Testis (tissue), 2 donors: Measurements from ENCODE around the gene DNAJC10.

ENCODE experiments used
- CTCF ChIP-seq, 3 experiments: fragments of 450-650 bp in 2 of 3; fragments of 200-600 bp in 1 of 3; sonication (generic) in 1 of 3; IDR thresholded peaks; one replicate each; pipeline ENCODE4 v1.5.1; 2016 to 2019; ENCODE audit warnings: antibody characterized with exemption in 3 of 3, mild to moderate bottlenecking in 2 of 3, moderate library complexity in 1 of 3
- POLR2A ChIP-seq: fragments of 450-650 bp; IDR thresholded peaks from one replicate; pipeline ENCODE4 v1.6.1; 2017; ENCODE audit warnings: antibody characterized with exemption, mild to moderate bottlenecking, moderate library complexity

GRCh38 chr2:182730486-182730885 is 14.4 kb downstream of the DNAJC10 start:
- TF ChIP-seq CTCF (IDR thresholded peaks at IDR 0.05) (no peak), POLR2A (no peak)
